Measurements from ENCODE around the gene KLK15.
A peak's percentile ranks its signal among the peaks of the same experiment; 100 is the strongest.

The KLK15 gene

GRCh38 chr19:50808856-50809255 lies 24.5 kb downstream of the KLK15 start:
- Histone ChIP-seq H4K20me1 (ENCODE audit: insufficient read depth, low read length) (no peaks in the 10 kb centered on the region), H3K27me3 (ENCODE audit: insufficient read depth, low read length) (no peaks in the 10 kb centered on the region), H3F3A (ENCODE audit: insufficient read depth, low read length) (no peaks in the 10 kb centered on the region), H3K9me3 (ENCODE audit: low read length) (no peaks in the 10 kb centered on the region), H3K36me3 (ENCODE audit: insufficient read depth, low read length) (peaks cover 1% of the 10 kb centered on the region; the same call in 1 of the 2 replicates), H2AFZ (ENCODE audit: low read length) (no peak overlapping the region), H3K79me2 (ENCODE audit: insufficient read depth, low read length) (peaks cover 5% of the 10 kb centered on the region), H3K27ac (ENCODE audit: low read depth, low read length, poor library complexity, severe bottlenecking) (no peak overlapping the region), H3K9ac (ENCODE audit: low read length) (no peak overlapping the region), H3K4me2 (ENCODE audit: low read length) (no peak overlapping the region), H3K4me3 (ENCODE audit: low read depth, low read length, poor library complexity, severe bottlenecking) (no peak overlapping the region), H3K4me1 (ENCODE audit: insufficient read depth, low read length, severe bottlenecking) (peaks cover 6% of the 10 kb centered on the region), H3K9me2 (ENCODE audit: low read depth, low read length) (no peaks in the 10 kb centered on the region)
- TF ChIP-seq CTCF (IDR thresholded peaks at IDR 0.05; ENCODE audit: low read length) = no peak
- no peak for TF ChIP-seq EZH2 (IDR thresholded peaks at IDR 0.05; ENCODE audit: borderline replicate concordance, low read length)

DNA sequence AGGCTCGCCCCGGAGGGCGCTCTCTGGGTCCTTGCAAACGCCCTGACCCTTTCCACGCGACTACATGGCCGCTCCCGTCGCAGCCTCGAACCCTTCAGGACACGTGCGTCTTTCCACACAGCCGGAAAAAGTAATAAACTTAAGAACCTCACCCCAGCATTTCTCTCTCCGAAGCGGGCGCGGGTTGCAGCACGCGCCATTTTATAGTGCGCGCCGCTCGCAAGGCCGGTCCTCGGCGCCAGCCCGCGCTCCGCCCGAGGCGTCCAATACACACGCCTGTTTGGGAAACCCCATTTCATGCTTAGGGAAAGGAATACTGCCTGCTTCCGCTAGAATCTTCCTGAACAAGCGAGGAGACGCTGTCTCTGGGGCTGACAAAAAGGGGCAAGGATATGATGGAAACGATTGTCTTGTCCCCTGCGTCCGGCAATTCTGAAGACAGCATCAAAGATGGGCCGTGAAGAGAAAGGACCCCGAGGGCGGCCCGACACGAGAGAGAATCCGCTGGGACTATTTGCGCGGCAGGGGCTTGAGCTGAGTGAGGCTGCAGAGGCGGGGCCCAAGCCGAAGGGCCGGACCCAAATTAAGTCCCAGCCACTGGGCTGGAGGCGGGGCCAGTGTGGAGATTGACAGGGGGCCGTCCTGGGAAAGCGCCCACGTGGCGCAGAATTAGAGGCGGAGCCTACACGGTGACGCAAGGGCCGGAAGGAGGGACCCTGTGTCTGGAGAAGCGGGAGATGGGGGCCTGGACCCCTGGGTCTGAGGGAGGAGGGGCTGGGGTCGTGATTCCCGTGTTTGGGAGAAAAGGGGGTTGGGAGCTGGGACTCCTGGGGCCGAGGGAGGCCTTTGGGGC lies 28.7 kb downstream of the KLK15 start:
- Histone ChIP-seq H4K20me1 (ENCODE audit: insufficient read depth, low read length) (no peaks in the 10 kb centered on the region), H3K4me3 (ENCODE audit: low read depth, low read length, poor library complexity, severe bottlenecking) (peak overlapping the region; percentile 89), H3K9me2 (ENCODE audit: low read depth, low read length) (no peaks in the 10 kb centered on the region), H3K36me3 (ENCODE audit: insufficient read depth, low read length) (peaks cover 39% of the 10 kb centered on the region), H3K27me3 (ENCODE audit: insufficient read depth, low read length) (no peaks in the 10 kb centered on the region), H3K9ac (ENCODE audit: low read length) (peak overlapping the region; percentile 95), H3K9me3 (ENCODE audit: low read length) (no peaks in the 10 kb centered on the region), H3K27ac (ENCODE audit: low read depth, low read length, poor library complexity, severe bottlenecking) (peak overlapping the region; percentile 76), H2AFZ (ENCODE audit: low read length) (no peak overlapping the region), H3F3A (ENCODE audit: insufficient read depth, low read length) (no peaks in the 10 kb centered on the region), H3K4me1 (ENCODE audit: insufficient read depth, low read length, severe bottlenecking) (peaks cover 20% of the 10 kb centered on the region), H3K4me2 (ENCODE audit: low read length) (peak overlapping the region; percentile 93), H3K79me2 (ENCODE audit: insufficient read depth, low read length) (peaks cover 24% of the 10 kb centered on the region)
- TF ChIP-seq EZH2 (IDR thresholded peaks at IDR 0.05; ENCODE audit: borderline replicate concordance, low read length) (no peak), CTCF (IDR thresholded peaks at IDR 0.05; ENCODE audit: low read length) (no peak; the same call in 1 of the 2 replicates)

- TF ChIP-seq CTCF (IDR thresholded peaks at IDR 0.05; ENCODE audit: low read length) = no peak
- no peak for TF ChIP-seq EZH2 (IDR thresholded peaks at IDR 0.05; ENCODE audit: borderline replicate concordance, low read length)
- Histone ChIP-seq H3K36me3 (ENCODE audit: insufficient read depth, low read length) (peaks cover 47% of the 10 kb centered on the region), H3K4me2 (ENCODE audit: low read length) (peak overlapping the region; percentile 93), H3K9me2 (ENCODE audit: low read depth, low read length) (no peaks in the 10 kb centered on the region), H3K9me3 (ENCODE audit: low read length) (no peaks in the 10 kb centered on the region), H3K4me3 (ENCODE audit: low read depth, low read length, poor library complexity, severe bottlenecking) (peak overlapping the region; percentile 89), H3K4me1 (ENCODE audit: insufficient read depth, low read length, severe bottlenecking) (peaks cover 20% of the 10 kb centered on the region), H3K27me3 (ENCODE audit: insufficient read depth, low read length) (no peaks in the 10 kb centered on the region), H2AFZ (ENCODE audit: low read length) (no peak overlapping the region), H3K79me2 (ENCODE audit: insufficient read depth, low read length) (peaks cover 24% of the 10 kb centered on the region), H3F3A (ENCODE audit: insufficient read depth, low read length) (no peaks in the 10 kb centered on the region), H3K9ac (ENCODE audit: low read length) (peak overlapping the region; percentile 95), H4K20me1 (ENCODE audit: insufficient read depth, low read length) (no peaks in the 10 kb centered on the region), H3K27ac (ENCODE audit: low read depth, low read length, poor library complexity, severe bottlenecking) (peak overlapping the region; percentile 76)
Observed at GRCh38 chr19:50803633-50804419, 29.5 kb downstream of the KLK15 start.
